Testis (tissue), 2 donors: ENCODE results near the gene KCNG1.

Experiments used
- POLR2A ChIP-seq: fragments of 450-650 bp; IDR thresholded peaks from one replicate; pipeline ENCODE4 v1.6.1; 2017; ENCODE audit warnings: antibody characterized with exemption, mild to moderate bottlenecking, moderate library complexity
- TF ChIP-seq, protein P1 (sequence below), 3 experiments: fragments of 450-650 bp in 2 of 3; fragments of 200-600 bp in 1 of 3; sonication (generic) in 1 of 3; IDR thresholded peaks; one replicate each; pipeline ENCODE4 v1.5.1; 2016 to 2019; ENCODE audit warnings: antibody characterized with exemption in 3 of 3, mild to moderate bottlenecking in 2 of 3, moderate library complexity in 1 of 3

DNA sequence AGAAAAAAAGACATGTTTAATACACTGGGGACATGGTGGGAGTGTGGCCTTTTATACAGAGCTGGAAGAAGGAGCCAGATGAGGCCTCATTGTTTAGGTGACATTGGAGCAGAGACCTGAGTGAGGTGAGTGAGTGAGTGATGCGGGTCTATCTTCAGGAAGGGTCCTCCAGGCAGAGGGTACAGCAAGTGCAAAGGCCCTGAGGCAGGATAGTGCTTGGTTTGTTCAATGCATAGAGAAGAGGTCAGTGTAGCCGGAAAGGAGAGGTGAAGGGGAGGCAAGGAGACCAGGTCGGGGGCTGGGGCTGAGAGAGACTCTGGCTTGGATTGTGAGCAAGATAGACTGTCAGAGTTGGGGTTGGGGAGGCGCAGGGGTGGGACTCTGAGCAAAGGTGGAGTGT is 23.6 kb downstream of the KCNG1 start:
- TF ChIP-seq, protein P1, sequence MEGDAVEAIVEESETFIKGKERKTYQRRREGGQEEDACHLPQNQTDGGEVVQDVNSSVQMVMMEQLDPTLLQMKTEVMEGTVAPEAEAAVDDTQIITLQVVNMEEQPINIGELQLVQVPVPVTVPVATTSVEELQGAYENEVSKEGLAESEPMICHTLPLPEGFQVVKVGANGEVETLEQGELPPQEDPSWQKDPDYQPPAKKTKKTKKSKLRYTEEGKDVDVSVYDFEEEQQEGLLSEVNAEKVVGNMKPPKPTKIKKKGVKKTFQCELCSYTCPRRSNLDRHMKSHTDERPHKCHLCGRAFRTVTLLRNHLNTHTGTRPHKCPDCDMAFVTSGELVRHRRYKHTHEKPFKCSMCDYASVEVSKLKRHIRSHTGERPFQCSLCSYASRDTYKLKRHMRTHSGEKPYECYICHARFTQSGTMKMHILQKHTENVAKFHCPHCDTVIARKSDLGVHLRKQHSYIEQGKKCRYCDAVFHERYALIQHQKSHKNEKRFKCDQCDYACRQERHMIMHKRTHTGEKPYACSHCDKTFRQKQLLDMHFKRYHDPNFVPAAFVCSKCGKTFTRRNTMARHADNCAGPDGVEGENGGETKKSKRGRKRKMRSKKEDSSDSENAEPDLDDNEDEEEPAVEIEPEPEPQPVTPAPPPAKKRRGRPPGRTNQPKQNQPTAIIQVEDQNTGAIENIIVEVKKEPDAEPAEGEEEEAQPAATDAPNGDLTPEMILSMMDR (IDR thresholded peaks at IDR 0.05): no peak
- TF ChIP-seq POLR2A: no peak
